ENCODE results near the gene CLCN5.

The CLCN5 gene

GRCh38 chrX:50068285-50068563, 145.8 kb downstream of the CLCN5 start:
- Histone ChIP-seq H3K4me3 (ENCODE audit: low read length) (no peak overlapping the region), H3K27ac (ENCODE audit: low read depth, low read length) (no peak overlapping the region), H3F3A (ENCODE audit: control insufficient read depth, insufficient read depth) (no peaks in the 10 kb centered on the region), H3K4me2 (ENCODE audit: low read length) (no peak overlapping the region), H3K9me3 (ENCODE audit: control insufficient read depth, insufficient read depth, low read length) (no peaks in the 10 kb centered on the region), H3K27me3 (ENCODE audit: control insufficient read depth, low read length) (no peaks in the 10 kb centered on the region), H3K36me3 (ENCODE audit: control insufficient read depth, low read length) (no peaks in the 10 kb centered on the region), H3K9me2 (replicated peaks; ENCODE audit: control insufficient read depth, low read length) (no peaks in the 10 kb centered on the region), H3K4me1 (ENCODE audit: control insufficient read depth, low read length) (no peaks in the 10 kb centered on the region), H3K79me2 (ENCODE audit: control insufficient read depth, low read length) (no peaks in the 10 kb centered on the region), H4K20me1 (ENCODE audit: control insufficient read depth, insufficient read depth, low read depth, low read length) (no peaks in the 10 kb centered on the region)
- TF ChIP-seq CTCF (IDR thresholded peaks at IDR 0.05; ENCODE audit: low read depth, low read length, poor library complexity, severe bottlenecking): no peak
- no peak for TF ChIP-seq EZH2phosphoT487 (IDR thresholded peaks at IDR 0.05; ENCODE audit: borderline replicate concordance, low read length)

DNA sequence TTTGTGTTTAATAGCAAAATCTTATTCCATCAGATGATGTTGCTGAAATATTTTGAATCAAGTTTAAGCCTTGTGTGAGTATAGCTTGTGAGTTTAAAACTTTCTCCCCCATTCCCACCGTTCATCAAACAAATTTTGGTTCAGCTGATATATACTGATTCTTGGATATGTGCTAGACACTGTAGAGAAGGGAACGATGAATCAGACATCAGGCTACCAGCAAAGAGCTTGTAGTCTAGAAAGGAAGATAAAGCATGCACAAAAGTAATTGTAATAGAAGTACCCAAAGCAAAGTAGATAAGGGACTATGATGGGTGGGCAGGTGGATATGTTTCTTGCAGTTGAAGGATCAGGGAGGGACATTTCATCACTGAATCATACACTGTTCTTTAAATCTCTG, 146.5 kb downstream of the CLCN5 start:
- H3K9me3 ChIP-seq (ENCODE audit: control insufficient read depth, insufficient read depth, low read length): no peaks in the 10 kb centered on the region
- no peaks in the 10 kb centered on the region for H3K36me3 ChIP-seq (ENCODE audit: control insufficient read depth, low read length)
- no peaks in the 10 kb centered on the region for H3F3A ChIP-seq (ENCODE audit: control insufficient read depth, insufficient read depth)
- no peaks in the 10 kb centered on the region for H3K79me2 ChIP-seq (ENCODE audit: control insufficient read depth, low read length)
- no peak for TF ChIP-seq CTCF (IDR thresholded peaks at IDR 0.05; ENCODE audit: low read depth, low read length, poor library complexity, severe bottlenecking)
- TF ChIP-seq EZH2phosphoT487 (IDR thresholded peaks at IDR 0.05; ENCODE audit: borderline replicate concordance, low read length): no peak
- no peaks in the 10 kb centered on the region for H3K27me3 ChIP-seq (ENCODE audit: control insufficient read depth, low read length)
- H4K20me1 ChIP-seq (ENCODE audit: control insufficient read depth, insufficient read depth, low read depth, low read length): no peaks in the 10 kb centered on the region
- H3K9me2 ChIP-seq (replicated peaks; ENCODE audit: control insufficient read depth, low read length): no peaks in the 10 kb centered on the region
- H3K27ac ChIP-seq (ENCODE audit: low read depth, low read length): no peak overlapping the region
- no peak overlapping the region for H3K4me2 ChIP-seq (ENCODE audit: low read length)
- H3K4me1 ChIP-seq (ENCODE audit: control insufficient read depth, low read length): no peaks in the 10 kb centered on the region
- H3K4me3 ChIP-seq (ENCODE audit: low read length): no peak overlapping the region

- no peak overlapping the region for H3K4me2 ChIP-seq (ENCODE audit: low read length)
- TF ChIP-seq EZH2phosphoT487 (IDR thresholded peaks at IDR 0.05; ENCODE audit: borderline replicate concordance, low read length) (no peak), CTCF (IDR thresholded peaks at IDR 0.05; ENCODE audit: low read depth, low read length, poor library complexity, severe bottlenecking) (no peak)
- no peaks in the 10 kb centered on the region for H3K9me3 ChIP-seq (ENCODE audit: control insufficient read depth, insufficient read depth, low read length)
- no peaks in the 10 kb centered on the region for H3K27me3 ChIP-seq (ENCODE audit: control insufficient read depth, low read length)
- no peaks in the 10 kb centered on the region for H3K4me1 ChIP-seq (ENCODE audit: control insufficient read depth, low read length)
- H3F3A ChIP-seq (ENCODE audit: control insufficient read depth, insufficient read depth): no peaks in the 10 kb centered on the region
- H3K79me2 ChIP-seq (ENCODE audit: control insufficient read depth, low read length): no peaks in the 10 kb centered on the region
- H4K20me1 ChIP-seq (ENCODE audit: control insufficient read depth, insufficient read depth, low read depth, low read length): no peaks in the 10 kb centered on the region
- no peak overlapping the region for H3K4me3 ChIP-seq (ENCODE audit: low read length)
- H3K36me3 ChIP-seq (ENCODE audit: control insufficient read depth, low read length): no peaks in the 10 kb centered on the region
- H3K27ac ChIP-seq (ENCODE audit: low read depth, low read length): no peak overlapping the region
- H3K9me2 ChIP-seq (replicated peaks; ENCODE audit: control insufficient read depth, low read length): no peaks in the 10 kb centered on the region
These were observed 149.1 kb downstream of the CLCN5 start for GRCh38 chrX:50071494-50071893.

DNA sequence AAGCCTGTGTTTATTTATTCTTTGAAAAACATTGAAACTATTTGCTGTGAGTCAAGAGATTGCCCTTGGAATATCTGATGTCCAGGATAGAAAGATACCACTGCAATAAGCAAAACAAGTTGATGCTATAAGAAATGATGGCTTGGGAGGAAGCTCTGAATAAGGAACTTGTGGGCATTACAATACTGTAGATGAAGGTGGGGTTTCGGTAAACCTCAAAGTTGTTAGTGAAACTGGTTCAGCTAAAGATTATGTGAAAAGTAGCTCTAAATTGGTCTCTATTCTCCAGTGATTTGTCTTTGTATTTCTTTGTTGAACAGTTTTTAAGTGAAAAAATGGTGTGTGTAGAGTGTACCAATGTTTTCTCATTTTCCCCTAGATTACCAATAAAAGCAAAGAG, 149.7 kb downstream of the CLCN5 start:
- TF ChIP-seq CTCF (IDR thresholded peaks at IDR 0.05; ENCODE audit: low read depth, low read length, poor library complexity, severe bottlenecking): no peak
- no peak for TF ChIP-seq EZH2phosphoT487 (IDR thresholded peaks at IDR 0.05; ENCODE audit: borderline replicate concordance, low read length)
- H3K4me3 ChIP-seq (ENCODE audit: low read length): no peak overlapping the region
- no peaks in the 10 kb centered on the region for H3K9me2 ChIP-seq (replicated peaks; ENCODE audit: control insufficient read depth, low read length)
- no peak overlapping the region for H3K4me2 ChIP-seq (ENCODE audit: low read length)
- H3K27ac ChIP-seq (ENCODE audit: low read depth, low read length): no peak overlapping the region
- no peaks in the 10 kb centered on the region for H4K20me1 ChIP-seq (ENCODE audit: control insufficient read depth, insufficient read depth, low read depth, low read length)
- H3K27me3 ChIP-seq (ENCODE audit: control insufficient read depth, low read length): no peaks in the 10 kb centered on the region
- H3F3A ChIP-seq (ENCODE audit: control insufficient read depth, insufficient read depth): no peaks in the 10 kb centered on the region
- H3K4me1 ChIP-seq (ENCODE audit: control insufficient read depth, low read length): no peaks in the 10 kb centered on the region
- H3K79me2 ChIP-seq (ENCODE audit: control insufficient read depth, low read length): no peaks in the 10 kb centered on the region
- H3K9me3 ChIP-seq (ENCODE audit: control insufficient read depth, insufficient read depth, low read length): no peaks in the 10 kb centered on the region
- H3K36me3 ChIP-seq (ENCODE audit: control insufficient read depth, low read length): no peaks in the 10 kb centered on the region
